H1 (cell line): ENCODE data around the gene FGD5. TPM values are rescaled to one million over a fixed set of nuclear protein-coding genes. Genes with fewer than 3 reads are reported as not detected.

Source experiments
- ASH2L ChIP-seq: fragments of 200-600, 300-600 bp; sonication (generic); IDR thresholded peaks from one replicate; pipeline ENCODE4 v1.7.1; 2017; ENCODE audit warnings: low read length
- BACH1 ChIP-seq: IDR thresholded peaks from 2 replicates; pipeline ENCODE4 v1.6.1; 2012; ENCODE audit warnings: low read length, improper control_type of control experiment
- CBX8 ChIP-seq: fragments of 300-800, 300-1000 bp; sonication (generic); IDR thresholded peaks from 2 replicates; pipeline ENCODE4 v1.7.1; 2016; ENCODE audit warnings: low read depth, low read length, borderline replicate concordance
- CHD7 ChIP-seq: fragments of 300-600 bp; sonication (generic); IDR thresholded peaks from 2 replicates; pipeline ENCODE4 v1.7.1; 2012; ENCODE audit warnings: low read length, moderate library complexity, mild to moderate bottlenecking, inconsistent platforms; ENCODE audit not compliant: insufficient replicate concordance
- KDM4A ChIP-seq: IDR thresholded peaks from one replicate; pipeline ENCODE4 v1.7.1; 2012; ENCODE audit warnings: low read depth, mild to moderate bottlenecking, moderate library complexity, low read length, inconsistent platforms; ENCODE audit not compliant: severe bottlenecking
- NRF1 ChIP-seq: IDR thresholded peaks from 2 replicates; pipeline ENCODE4 v1.6.1; 2011; ENCODE audit warnings: mild to moderate bottlenecking, low read depth, low read length, improper control_type of control experiment
- POU5F1 ChIP-seq: IDR thresholded peaks from 2 replicates; pipeline ENCODE4 v1.6.1; 2011; ENCODE audit warnings: low read depth, mild to moderate bottlenecking, low read length, moderate library complexity
- RNF2 ChIP-seq: fragments of 200-900, 300-1000 bp; sonication (generic); IDR thresholded peaks from 2 replicates; pipeline ENCODE4 v1.7.1; 2016; ENCODE audit warnings: borderline replicate concordance, low read depth, mild to moderate bottlenecking, antibody characterized with exemption, low read length; ENCODE audit not compliant: poor library complexity, severe bottlenecking; ENCODE audit errors: missing control alignments
- SAP30 ChIP-seq: fragments of 300-600 bp; sonication (generic); IDR thresholded peaks from 2 replicates; pipeline ENCODE4 v1.7.1; 2012; ENCODE audit warnings: low read length, moderate library complexity, mild to moderate bottlenecking, inconsistent platforms; ENCODE audit not compliant: insufficient read depth, insufficient replicate concordance
- SIRT6 ChIP-seq: IDR thresholded peaks from one replicate; pipeline ENCODE4 v1.7.1; 2012; ENCODE audit warnings: low read length, inconsistent platforms
- polyA plus RNA-seq, 7 experiments: library from polyadenylated mRNA; depleted of rRNA in 3 of 7; stranded (reverse) in 5 of 7; unstranded in 2 of 7; fragments of >200 nt in 5 of 7; fragments of 200-250 nt in 2 of 7; gene quantifications; 1 replicate in 5 of 7; 2 replicates in 1 of 7; 4 replicates in 1 of 7; pipeline versions ENCODE4 v1.2.1 to v1.2.3, GENCODE V29; 2011 to 2013; ENCODE audit warnings: missing spikeins in 2 of 7, mixed read lengths in 2 of 7
- total RNA-seq: library from RNA; stranded (reverse); fragmentation: NEBNext Ultra II Directional; extraction: Animal tissue kit (Norgen Biotek cat#: 25700); gene quantifications from 2 replicates; pipeline ENCODE4 v1.2.1, GENCODE V29; 2021

FGD5 gene
- total and polyA plus RNA-seq, 2 of the 8 experiments (the other 6 are each of a cell fraction or from before 2014, with no cell fraction given), result 4.7 to 14.3 TPM

- TF ChIP-seq CHD7, result no peak
- no peak for TF ChIP-seq NRF1
- no peak for TF ChIP-seq SIRT6
- no peak for TF ChIP-seq CBX8
- no peak for TF ChIP-seq SAP30
- no peak for TF ChIP-seq POU5F1
- TF ChIP-seq ASH2L, result no peak
- TF ChIP-seq RNF2, result no peak
- TF ChIP-seq BACH1, result no peak
- TF ChIP-seq KDM4A, result peak; percentile 90
These were observed 7.7 kb upstream of the FGD5 start (continued) for GRCh38 chr3:14810801-14811661.
